GM21529 (cell line): ENCODE data around the gene PRKCH.

Source experiments
- ATAC-seq: cut with Tn5 transposase; IDR thresholded peaks from one replicate; pipeline ENCODE4 v1.9.1; 2021; ENCODE audit not compliant: unreplicated experiment

The PRKCH gene

DNA sequence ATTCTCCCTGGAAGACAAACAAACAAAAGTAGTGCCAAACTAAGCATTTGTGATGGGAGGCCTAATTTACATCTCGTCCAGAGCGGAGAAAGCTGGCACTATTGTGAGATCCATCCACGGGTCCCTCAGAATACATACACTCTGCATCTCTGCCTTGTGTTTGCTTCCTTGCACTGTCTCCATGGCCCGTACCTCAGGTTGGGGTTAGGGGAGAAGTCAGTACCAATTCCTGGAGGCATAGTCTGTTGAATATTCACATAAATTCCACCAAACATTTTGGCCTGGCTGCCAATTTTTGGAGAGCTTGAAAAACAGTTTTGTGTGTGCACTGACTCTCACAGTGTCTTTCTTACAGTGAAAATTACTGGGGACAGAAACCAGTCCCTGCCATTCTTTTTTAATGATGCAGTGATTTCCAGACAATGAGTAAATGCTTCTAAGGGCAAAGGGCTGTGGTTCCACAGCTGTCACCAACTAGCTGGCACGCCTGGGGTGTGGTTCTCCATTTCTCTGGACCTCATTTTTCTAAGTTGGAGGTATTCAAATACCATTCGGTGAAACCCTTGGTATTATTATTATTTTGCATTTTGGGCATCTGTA is 254.3 kb downstream of the PRKCH start:
- ATAC-seq: no peak

DNA sequence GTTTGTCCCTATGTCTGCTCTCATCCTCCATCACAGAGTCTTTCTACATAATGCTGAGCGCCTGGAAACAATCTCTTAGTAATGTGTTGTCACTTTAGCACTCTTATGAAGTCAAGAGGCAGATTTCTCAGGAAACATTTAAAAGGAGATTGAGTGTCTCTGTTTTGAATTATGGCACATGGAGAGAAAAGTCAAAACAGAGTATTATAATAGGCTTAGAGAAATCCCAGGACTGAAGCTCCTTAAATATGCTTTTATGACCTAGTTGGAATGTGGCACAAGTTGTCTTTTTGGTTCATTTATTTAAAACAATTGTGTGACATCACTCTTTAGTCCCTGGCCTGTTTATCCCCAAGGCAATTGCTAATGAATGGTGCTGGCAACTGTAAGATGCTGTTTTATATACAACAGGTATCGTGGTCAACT is 256.1 kb downstream of the PRKCH start:
- ATAC-seq: no peak

DNA sequence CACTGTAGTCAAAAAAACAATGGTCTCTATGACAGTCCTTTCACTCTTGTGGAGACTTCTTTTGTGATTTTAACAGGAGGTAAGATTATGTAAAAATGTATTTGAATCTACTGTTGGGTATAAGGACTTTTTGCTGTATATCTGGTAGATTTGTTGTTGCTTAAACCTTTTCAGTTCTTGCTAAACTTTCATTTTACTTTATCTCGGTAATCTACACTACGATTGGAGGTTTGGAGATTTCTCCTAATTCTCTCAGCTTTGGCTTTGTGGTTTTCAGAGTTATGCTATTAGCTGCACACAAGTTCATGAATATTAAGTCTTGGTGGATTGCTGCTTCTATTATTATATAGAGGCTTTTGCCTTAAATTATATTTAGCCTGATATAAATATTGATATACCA is 257.4 kb downstream of the PRKCH start:
- ATAC-seq: no peak

DNA sequence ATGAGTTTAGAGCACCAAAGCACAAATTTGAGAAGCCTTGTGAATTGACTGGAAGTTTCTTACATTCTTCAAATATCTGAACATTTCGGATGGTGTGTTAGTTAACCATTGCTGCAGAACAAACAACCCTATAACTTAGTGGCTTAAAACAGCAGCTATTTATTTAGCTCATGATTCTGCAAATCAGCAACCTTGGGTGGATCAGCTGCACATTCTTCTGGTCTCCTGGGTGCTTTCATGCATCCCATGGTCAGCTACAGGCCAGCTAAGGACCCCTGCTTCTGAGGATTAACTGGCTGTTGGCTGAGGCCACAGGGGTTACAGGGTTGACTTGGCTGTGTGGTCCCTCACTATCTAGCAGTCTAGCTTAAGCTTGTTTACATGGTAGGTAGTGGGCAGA is 260.0 kb downstream of the PRKCH start:
- ATAC-seq: no peak

DNA sequence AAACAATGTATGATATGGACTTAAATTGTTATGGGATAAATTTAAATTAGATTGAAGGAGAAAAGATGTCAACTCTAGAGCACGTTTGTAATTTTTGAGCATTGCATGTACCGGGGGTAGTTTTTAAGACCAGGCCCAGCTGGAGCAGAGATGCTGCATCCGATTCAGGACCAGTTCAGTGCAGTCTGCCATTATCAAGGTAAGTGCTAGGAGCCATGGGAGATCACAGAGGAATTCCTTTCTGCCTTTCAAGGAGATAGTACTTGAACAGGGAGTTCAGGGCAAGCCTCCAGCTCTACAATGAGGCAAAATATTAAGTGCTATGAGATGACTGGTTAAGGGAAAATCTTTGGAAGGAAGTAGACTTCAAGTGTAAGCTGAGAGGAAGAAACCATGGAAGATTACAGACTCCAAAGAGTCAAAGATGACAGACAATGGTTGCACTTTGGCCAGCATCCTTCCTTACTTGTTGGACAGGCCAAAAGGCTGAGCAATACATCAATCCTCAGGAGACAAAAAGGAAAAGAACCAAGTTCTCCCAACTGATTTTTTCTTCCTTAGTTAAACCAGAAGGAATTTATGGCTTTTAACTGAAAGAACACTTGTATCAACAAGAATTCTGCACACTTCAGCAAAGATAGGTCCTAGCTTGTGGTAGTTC is 260.7 kb downstream of the PRKCH start:
- no peak for ATAC-seq

DNA sequence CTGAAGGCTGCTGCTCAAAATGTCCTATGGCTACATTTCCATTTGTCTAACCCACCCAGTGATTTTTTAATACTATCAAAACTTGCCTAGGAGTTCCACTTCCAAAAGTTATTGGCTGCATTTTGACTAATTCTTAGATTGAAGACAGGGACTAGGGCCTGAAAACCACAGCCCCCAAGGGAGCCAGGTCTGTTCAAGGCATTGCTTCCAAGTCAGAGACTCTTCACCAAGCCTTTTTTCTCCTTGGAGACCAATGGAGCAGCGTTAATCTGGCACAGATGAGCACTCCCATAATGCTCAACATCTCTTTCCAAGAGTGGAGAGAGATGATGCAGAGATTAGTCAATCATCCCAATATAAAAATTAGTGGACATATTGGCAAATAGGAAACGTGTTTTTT is 261.4 kb downstream of the PRKCH start:
- no peak for ATAC-seq

DNA sequence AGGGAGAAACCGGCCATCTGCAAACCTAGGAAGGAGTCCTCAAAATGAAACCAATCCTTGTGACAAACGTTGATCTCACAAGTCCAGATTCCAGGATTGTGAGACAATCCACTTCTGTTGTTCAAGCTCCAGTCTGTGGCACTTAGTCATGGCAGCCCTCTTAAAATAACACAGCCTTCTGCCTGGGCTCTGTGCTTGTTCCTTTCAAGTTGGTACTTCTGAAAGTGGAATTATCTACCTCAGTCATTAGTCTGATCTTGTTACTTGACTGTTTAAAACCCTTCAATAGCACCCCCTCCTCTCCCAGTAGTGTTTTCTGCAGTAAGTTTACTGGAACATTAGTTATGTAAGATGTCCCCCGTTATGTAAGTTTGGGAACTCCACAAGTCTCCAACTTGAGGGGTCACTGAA is 263.0 kb downstream of the PRKCH start:
- no peak for ATAC-seq

DNA sequence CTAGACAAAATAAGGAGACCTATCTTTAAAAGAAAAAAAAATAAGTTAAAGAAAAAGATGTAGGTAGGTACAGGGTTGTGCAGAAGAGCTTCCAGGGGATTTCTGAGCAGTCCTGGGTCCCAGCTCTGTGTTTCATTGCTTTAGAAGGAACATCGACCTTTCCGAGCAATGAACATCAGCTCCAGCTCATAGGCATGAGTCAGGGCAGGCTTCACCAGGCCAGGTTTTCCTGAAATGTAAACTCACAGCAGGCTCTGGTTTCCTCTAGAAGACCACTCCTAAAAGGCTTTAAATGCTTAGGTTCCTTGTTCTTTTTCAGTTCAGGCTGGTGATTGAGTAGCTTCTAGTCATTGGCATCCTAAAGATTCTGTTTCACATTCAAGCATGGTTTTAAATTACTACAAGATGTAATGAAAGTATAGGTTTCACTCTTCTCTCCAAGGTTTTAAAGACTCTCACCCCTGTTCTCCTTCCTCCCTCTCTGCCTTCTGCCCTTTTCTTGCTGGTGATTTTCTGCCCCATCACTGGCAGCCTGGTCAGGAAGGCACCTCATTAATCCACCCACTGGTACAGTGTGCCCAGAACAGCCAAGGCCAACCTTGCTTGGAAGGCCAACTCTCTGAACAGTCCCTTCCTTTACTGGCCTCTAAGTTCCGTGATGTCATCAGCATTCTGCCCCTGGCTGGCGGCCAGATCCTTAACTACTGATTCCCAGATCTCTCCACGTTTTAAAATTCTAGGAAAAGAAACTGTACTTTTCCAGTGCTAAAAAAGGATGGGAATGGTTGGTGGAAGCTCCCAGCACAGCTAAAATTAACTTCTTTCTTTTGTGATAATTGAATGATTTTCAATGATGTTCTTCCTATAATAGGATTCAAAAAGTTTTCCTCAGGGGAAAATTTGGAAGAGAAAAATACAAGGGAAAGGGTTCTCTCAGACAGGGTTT is 264.5 kb downstream of the PRKCH start:
- no peak for ATAC-seq

DNA sequence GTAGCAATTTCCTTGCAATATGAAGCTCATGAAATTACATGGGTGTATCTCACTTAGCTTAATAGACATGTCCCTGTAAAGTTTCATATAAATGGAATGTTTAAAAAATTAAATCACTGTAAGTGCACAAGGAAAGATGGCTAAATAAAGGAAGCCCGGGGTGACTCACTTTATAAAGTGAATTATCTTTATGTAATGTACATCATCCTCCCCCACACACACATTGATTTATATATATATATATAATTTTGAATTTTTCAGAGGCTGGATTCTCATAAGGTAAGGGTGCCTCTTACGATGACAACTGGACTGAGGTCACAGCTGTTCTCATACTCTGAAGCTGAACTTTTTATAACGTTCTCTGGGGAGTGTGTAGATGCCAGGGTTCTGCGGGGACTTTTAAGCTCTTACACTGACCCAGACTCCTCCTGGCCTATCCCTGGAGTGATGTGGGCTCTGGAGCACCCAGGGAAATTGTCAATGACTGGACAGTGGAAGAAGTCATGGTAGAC is 265.2 kb downstream of the PRKCH start:
- no peak for ATAC-seq

DNA sequence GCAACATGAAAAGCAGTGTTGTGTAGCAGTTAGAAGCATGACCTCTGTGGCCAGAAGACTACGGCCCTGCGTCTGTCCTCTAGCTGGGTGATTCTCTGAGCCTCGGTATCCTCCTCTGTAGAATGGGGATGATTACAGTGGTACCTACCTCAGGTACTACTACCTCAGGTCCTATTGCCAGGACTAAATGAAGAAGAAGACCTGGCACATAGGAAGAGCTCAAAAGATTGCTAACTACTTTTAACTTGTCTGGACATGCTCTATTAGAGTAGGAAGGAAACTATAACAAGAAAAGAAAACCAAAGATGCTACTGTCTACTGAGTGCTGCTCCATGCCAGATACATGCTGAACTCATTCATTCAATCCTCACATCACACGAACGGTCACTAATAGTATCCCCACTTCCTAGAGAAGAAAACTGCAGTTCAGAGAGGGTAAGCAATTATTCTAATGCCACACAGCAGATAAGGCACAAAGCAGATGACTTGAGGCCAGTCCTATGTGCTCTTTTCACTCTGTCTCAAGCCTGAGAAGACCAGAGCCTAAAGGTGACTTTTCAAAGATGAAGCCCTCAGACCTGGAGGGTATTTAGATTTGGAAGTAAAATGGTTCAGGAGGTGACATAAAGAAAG is 265.8 kb downstream of the PRKCH start:
- ATAC-seq: no peak

DNA sequence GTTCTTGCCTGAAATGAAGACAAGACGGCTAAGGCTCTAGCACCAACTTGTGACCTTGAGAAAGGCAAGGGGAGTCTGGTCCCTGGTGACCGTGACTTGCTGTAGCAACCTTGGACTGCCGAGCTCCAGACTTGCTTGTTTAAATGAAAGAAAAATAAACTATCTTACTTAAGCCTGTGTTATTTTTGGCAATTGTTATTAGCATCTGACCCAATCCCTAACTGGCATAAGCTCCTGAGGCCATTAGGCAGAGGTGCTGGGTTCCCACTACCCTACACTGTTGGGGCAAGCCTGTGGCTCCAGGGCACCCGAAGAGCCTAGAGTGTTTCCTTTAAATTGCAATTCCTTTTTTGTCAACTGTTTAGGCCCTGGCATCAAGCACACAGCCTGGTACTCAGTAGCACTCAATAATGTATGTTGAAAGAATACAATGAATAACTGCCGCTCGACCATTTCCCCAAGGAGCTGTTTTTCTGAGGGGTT is 267.1 kb downstream of the PRKCH start:
- ATAC-seq: no peak

DNA sequence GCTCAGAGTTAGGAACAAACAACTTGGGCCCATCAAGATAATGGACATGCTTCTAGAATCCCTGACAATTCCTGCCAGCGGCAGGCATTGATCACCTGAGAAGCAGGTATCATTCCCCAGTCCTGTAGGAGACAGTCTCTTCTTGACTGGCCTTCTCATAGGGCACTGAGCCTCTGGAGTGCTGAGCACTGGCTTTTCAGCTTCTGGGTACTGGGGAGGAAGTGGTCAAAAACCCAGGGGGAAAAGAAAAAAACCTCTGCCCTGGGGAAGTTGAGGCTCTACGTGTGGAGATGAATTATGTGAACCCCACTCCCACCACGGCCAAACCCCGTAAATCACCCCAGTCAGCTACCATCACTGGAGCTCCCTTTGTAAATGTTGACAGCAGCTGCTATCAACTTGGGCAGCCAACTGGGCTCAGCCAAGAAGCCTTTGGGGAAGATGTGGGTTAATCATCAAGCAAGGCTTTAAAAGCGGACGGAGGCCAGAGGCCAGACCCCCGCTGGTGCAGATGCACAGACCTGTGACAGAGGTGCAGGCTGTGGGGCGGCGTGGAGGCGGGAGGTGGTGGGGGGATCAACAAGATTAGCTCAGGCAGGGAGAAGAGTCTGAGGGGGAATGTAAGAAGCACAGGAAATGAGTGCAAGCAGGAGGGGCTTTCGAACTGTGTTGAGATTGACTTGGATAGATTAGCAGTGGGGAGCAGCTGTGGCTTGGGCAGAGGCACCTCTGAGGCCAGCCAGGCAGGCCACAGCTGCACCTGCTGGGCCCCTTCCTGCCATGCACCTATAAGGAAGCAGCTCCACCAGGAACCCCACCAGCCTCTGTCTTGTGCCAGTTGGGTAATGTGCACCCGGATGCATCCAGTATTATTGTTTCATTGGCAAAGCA is 268.6 kb downstream of the PRKCH start:
- no peak for ATAC-seq

DNA sequence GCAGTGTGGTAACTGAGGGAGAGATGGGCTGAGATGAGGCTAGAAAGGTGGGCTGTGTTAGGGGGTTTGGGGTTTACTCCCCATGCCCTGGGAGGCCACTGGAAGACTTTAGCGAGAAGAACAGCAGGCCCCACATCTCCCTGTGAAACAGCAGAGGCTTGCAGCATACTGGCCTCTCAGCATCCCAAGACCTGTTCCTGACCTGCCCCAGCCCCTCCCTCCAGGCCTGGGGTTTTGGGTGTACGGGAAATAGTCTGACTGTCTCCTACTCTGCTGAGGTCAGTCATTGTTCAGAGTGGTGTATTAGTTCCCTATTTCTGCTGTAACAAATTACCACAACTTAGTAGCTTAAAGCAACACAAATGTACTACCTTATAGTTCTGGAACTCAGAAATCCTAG is 270.5 kb downstream of the PRKCH start:
- no peak for ATAC-seq

DNA sequence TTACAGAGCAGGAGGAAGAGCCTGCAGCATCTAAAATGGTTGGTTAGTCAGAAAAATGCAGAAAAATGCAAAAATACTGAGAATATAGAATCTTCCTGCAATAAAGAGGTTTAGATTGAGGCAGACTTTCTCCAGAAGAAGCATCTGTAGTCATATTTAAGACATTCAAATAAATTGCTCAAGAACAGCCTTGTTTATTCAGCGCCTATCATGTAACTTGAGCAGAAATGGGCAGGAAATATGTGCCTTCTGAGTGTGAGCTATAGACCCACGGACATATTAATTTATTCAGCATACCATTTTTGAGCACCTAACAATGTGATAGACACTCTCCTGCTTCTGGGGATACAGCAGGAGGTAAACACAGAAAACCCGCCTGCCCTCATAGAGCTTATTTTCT is 272.0 kb downstream of the PRKCH start:
- no peak for ATAC-seq

DNA sequence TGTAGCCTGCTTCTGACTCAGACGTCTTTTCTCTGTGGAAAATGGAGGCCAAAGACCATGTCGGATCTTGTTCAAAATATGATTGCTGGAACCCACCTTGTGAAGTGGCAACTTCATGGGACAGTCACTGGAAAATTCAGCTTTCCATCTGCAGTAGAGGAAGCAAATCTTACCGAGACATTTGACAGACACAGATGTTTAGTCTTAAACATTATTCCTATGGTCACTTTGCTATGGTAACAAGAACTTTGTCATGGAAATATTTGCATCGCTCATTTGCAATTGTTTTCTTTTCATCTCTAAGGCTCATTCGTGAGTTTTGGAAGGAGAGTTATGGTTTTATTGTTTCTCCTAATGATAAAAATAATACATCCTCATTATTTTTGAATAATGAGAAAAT is 275.6 kb downstream of the PRKCH start:
- no peak for ATAC-seq

DNA sequence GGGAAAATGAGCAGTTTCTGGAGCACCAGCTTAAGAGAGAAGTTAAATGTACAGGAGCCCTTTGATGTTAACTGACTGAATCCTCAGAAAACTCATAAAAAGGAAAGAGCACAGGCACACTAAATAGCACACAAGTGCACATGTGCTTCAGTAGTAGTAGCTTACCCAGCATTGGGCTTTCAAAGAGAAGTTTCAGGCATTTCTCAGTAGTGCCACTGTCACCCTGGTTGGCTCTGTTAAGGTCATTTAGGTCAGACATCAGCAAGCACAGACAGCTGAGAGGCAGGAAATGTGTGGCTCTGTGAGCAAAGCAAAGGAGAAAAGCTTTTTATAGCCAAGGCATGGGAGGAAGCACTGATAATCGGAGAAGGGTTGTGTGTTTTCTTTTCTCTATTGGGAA is 277.6 kb downstream of the PRKCH start:
- ATAC-seq: peak; percentile 36

DNA sequence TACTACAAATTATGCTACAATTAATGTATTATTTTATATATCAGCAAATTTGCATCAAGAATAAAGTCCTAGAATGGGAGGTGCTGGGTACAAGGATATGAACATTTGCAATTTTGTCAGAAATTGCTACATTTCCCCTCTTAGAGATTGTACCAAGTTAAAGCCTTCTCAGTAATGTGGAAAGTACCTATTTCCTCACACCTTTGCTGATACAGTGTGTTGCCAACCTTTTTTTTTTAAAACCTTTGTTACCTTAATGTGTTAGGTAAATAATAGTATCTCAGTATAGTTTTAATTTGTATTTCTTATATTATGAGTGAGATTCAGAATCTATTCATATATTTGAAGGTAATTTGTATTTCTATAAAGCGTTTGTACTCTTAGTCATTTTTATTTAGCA is 278.6 kb downstream of the PRKCH start:
- ATAC-seq: no peak
